22Rv1 (cell line): ENCODE measurements around the gene ZNF844.
"Not testable (repeated sequence)": the region's sequence is repeated elsewhere in the genome, so short reads cannot be mapped to it uniquely, and the experiment has no call there.

Experiments
- H3K27ac ChIP-seq: fragments of 450-650 bp; 2 replicates; pipeline ENCODE4 v1.5.1; 2017
- CTCF ChIP-seq: fragments of 450-650 bp; IDR thresholded peaks from 2 replicates; pipeline ENCODE4 v1.5.1; 2017; ENCODE audit warnings: mild to moderate bottlenecking
- ZFX ChIP-seq: fragments of 450-650 bp; IDR thresholded peaks from 2 replicates; pipeline ENCODE4 v1.6.1; 2017; ENCODE audit warnings: antibody characterized with exemption, borderline replicate concordance

ZNF844 gene

GRCh38 chr19:12077375-12077774 is 12.8 kb downstream of the ZNF844 start:
- no peak for TF ChIP-seq ZFX
- no peak for TF ChIP-seq CTCF

GRCh38 chr19:12083336-12083735 is 18.8 kb downstream of the ZNF844 start:
- H3K27ac ChIP-seq: not testable (repeated sequence)

More at GRCh38 chr19:12077375-12077774, 12.8 kb downstream of the ZNF844 start:
- H3K27ac ChIP-seq: no peak overlapping the region

DNA sequence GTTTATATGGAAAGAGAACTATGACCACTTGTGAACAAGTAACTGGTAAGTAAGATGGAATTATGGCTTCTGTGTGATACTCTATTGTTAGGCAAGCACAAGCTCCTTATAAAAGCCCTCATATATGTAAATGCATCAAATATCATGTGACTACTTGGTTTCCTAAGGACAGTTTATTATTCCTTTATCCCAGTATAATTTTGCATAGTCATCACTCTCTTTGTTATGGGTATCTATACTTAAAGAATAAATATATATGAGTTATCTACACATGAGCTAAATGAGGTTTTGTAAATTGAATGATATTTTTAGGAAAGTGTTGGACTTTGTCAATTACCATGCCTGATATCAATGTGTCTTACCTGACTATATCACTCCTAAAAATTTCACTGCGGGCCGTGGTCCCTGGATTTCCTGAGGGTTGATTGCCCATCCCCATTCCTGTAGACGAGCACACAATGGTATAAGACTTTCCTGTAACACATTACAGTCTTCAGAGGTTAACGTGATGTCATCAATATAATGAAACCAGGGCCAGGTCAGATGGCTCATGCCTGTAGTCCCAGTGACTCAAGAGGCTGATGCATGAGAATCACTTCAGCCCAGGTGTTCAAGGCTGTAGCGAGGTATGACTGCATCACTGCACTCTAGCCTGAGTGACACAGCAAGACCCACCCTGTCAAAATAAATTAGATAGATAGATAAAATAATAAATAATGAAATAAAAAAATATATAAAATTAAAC is 20.7 kb downstream of the ZNF844 start:
- H3K27ac ChIP-seq: no peak overlapping the region

DNA sequence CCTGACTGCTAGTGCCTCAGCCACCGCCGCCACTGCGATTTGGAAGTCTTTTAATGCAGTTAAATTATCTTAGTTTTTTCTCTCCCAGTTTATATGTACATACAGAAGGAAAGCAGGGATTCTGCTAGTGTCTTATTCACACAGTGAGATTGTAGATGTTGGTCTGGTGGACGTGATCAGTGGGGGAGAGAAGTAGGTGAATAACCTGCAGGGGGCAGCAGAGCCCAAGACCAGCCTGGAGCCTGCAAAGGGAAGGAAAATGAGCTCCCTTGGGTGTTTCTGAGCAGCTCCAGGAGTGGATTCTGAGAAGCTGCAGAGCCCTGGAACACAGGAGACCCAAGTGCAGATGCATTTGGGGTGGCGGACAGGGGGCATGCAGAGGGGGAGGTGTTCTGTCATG is 26.3 kb downstream of the ZNF844 start:
- TF ChIP-seq CTCF: peak; percentile 73
- TF ChIP-seq ZFX: no peak
- no peak overlapping the region for H3K27ac ChIP-seq

More for the DNA sequence above, 20.7 kb downstream of the ZNF844 start:
- TF ChIP-seq CTCF: no peak
- no peak for TF ChIP-seq ZFX

DNA sequence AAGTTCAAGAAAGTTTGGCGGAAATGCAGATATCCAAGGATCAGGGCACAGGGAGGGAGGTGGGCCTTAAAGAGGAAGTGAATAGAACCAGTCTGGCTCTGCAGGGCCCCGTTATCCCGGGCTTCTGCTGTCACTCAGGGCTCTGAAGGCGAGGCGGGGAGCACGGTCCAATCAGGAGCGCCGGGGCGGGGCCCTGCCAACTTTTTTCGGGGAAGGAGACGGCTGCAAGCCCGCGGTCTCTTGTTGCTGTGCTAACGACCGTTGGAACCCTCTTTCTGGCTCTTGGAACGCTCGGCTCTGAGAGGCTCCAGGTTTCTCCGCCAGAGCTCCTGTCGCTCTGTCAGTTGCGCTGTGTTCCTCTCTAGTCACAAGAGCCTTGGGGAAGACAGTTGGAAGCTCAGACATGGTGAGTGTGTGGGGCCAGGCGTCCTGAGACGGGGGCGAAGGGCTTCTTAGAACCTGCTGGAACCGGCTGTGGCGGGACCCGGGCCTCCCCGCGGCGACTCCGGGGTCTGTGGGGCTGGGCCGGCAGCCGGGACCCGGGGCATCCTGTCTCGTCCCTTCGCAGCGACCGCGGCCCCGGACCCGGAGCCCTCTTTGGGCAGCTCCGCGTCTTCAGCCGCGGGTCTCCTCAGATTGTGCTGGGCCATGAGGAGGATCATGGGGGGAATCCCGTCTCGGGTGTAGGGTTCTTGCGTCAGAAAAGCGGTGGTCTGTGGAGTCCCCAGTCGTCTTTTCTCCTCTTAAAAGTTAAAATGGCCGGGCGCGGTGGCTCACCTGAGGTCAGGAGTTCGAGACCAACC is 27.7 kb downstream of the ZNF844 start:
- no peak overlapping the region for H3K27ac ChIP-seq
- TF ChIP-seq ZFX (no peak), CTCF (no peak)

GRCh38 chr19:12092956-12093355 is 28.4 kb downstream of the ZNF844 start:
- TF ChIP-seq CTCF (no peak), ZFX (no peak)
- no peak overlapping the region for H3K27ac ChIP-seq

- TF ChIP-seq CTCF (no peak), ZFX (no peak)
- H3K27ac ChIP-seq: no peak overlapping the region
These were observed 29.2 kb downstream of the ZNF844 start for GRCh38 chr19:12093777-12094176.
